SH-SY5Y (cell line): Measurements from ENCODE around the gene KLHL9.

Experiments
- GATA2 ChIP-seq: IDR thresholded peaks from 2 replicates; pipeline ENCODE4 v1.6.1; 2011; ENCODE audit warnings: mild to moderate bottlenecking, low read depth, low read length
- GATA3 ChIP-seq: IDR thresholded peaks from 2 replicates; pipeline ENCODE4 v1.6.1; 2011; ENCODE audit warnings: low read depth, mild to moderate bottlenecking, low read length, moderate library complexity

GRCh38 chr9:21287280-21287679, 47.9 kb downstream of the KLHL9 start:
- no peak for TF ChIP-seq GATA2
- TF ChIP-seq GATA3 = no peak
